ENCODE data around the gene PCCA.
"Not testable (repeated sequence)": the region's sequence is repeated elsewhere in the genome, so short reads cannot be mapped to it uniquely, and the experiment has no call there.

PCCA gene

GRCh38 chr13:100314132-100314910 is 225.4 kb downstream of the PCCA start:
- DNase-seq: no peak

DNA sequence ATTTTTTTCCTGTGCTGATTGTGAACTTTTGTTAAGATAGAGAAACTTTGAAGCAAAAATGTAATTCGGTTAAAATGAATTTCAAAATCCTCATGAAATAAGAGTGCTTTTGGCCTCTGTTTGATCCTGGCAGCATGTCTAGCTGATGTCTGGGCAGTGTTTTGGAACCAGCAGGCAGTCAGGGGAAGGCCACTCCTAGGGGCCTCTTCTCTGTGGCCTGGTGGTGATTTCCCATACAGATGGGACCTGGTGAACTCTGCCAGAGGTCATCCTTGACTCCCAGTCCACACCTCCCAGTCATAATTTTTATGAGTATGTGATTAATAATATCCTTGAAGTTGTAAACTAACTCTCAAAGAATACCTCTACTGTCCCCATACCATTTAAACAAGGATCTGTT is 226.6 kb downstream of the PCCA start:
- no peak for DNase-seq

GRCh38 chr13:100318473-100318872 is 229.6 kb downstream of the PCCA start:
- DNase-seq: not testable (repeated sequence)

GRCh38 chr13:100323937-100324336 is 235.0 kb downstream of the PCCA start:
- no peak for DNase-seq

DNA sequence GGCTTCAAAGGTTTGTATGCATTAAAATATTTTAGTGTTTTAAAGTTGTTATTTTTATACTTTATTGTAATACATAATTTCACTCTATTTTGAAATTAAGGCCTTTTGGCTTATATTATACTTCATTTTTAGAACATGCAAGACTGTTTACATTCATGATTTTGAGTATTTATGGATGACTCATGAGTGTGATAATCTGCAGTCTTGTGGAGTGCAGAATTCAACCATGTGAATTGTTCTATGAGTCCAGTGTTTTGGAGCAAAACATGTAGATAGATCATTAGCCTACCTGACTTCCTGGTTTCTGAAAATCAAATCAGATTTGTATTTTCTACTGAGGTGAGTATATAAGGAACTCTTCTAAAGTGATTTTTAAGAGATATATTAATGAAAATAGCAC is 241.8 kb downstream of the PCCA start:
- no peak for DNase-seq

- no peak for DNase-seq
Observed at GRCh38 chr13:100333141-100333540, 244.2 kb downstream of the PCCA start.

DNA sequence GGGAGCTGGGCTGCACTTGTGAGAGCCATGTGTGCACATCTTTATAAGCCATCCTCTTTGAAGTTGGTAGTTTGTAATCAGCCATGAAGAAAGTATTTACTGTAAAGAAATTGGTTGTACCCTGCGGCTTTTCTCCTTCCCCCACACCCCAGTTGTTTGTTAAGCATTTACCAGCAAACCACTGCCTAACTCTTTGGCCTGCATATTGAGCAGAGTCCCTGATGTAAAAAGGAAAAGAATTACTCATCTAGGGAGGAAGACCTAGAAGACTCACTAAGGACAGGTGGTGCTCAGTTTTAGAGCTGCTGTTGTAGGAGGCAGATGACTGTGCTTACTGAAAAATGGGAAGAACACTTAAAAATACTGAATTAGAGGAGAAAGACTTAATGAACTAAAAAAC is 245.3 kb downstream of the PCCA start:
- no peak for DNase-seq

DNA sequence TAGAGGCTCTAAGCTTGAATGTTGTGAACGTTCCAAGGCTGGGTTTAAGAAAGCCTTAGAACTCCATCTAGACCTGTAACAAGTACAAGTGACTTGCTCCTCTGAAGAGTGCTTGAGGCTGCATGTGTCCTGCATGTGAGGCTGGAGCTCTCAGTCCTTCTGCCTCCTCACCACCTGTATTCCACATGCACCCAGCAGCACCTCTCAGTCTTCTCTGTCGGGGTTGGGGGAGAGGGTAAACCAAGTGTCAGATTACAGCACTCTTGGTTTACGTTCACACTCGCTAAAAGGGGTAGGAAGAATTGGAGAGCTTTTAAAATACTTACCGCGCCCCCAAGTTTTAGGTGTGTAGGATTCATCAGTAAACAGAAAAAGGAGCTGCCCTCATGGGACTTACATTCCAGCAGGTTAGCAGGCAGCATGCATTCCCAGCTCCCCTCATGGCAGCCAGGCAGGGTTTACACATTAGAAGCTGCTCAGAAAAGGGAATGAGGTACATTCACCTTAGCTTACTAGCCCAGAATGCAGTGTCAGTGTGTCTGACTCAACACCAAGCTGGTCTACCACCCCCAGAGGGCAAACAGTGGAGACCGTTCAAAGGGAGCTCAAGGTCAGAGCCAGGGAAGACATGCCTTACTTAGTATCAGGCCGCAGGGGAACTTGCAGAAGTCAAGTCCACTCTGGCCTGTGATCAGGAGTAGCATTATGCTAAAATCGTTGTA is 248.1 kb downstream of the PCCA start:
- no peak for DNase-seq

GRCh38 chr13:100338275-100338674 is 249.4 kb downstream of the PCCA start:
- DNase-seq: no peak

DNA sequence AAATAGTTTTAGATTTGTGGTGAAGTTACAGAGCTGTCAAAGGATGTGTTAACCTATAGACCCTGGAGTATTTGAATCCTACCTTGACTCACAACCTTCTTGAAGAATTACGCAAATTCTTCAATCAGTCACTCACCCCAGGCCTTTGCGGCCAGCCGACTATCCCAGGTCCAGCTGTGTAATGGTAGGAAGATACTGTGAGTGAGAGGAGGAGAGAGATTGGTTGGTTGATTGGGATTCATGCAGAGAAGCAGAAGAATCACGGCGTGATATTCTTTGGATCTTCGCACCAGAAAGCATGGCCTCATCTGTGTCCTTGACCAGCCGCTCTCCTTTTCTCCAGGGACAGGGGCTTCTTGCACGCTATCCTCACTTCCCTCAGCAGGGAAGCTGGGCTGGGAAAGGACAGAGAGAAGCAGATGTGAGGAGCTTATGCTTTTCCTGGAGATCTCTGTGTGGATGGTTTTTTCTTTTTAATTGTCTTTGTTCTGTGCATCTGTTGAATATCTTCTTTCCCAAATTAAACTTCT is 250.6 kb downstream of the PCCA start:
- no peak for DNase-seq

- no peak for DNase-seq
Observed at GRCh38 chr13:100340865-100341264, 252.0 kb downstream of the PCCA start.

- DNase-seq: no peak
Observed at GRCh38 chr13:100341327-100341726, 252.4 kb downstream of the PCCA start.

DNA sequence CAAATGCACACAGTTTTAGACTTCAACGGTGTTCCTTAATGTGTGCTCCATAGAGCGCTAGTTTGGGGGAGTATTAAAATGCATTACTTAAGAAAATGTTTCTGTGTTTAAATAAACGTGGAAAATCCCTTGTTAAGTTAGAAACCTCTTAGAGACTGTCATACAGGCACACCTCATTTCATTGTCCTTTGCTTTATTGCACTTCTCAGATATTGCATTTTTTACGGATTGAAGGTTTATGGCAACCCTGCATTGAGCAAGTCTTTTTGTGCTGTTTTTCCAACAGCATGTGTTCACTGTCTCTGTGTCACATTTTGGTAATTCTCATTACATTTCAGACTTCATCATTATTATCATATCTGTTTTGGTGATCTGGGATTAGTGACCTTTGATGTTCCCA is 255.7 kb downstream of the PCCA start:
- DNase-seq: no peak

DNA sequence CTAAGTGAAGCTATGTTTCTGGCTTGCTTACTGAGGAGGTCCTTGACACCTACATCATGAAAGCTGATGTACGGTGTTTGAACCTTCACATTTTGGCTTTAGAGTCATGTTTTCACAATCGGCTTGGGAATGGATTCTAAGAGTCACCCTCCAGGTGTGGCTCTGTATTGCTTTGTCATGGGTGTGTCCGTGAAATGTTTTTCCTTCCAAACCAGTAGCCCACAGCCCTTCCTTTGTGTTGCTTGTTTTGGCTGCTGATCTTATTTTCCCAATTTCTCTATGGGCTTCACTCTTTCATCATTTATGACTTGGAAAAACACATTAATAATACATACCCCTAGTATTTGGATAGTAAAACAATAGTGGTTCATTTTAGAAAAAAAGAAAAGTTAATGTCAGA is 259.1 kb downstream of the PCCA start:
- DNase-seq: no peak

GRCh38 chr13:100349594-100349993 is 260.7 kb downstream of the PCCA start:
- DNase-seq: no peak

DNA sequence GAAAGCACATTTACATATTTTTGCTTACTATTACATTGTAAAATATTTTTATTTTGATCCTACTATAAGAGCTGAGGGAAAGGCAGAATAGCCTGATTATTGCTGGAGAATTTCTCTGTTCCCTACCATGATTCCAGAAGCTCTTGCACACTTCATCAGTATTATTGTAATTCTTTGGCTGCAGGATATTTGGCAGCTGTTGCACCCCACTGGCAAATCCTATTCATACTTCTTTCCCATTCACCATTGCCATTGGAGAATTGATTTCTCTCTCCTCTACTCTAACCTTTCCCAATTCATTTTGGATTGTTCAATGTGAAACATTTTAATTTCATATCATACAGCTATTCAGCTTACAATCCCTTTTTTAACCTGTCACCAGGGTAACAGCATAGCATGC is 261.7 kb downstream of the PCCA start:
- DNase-seq: no peak

DNA sequence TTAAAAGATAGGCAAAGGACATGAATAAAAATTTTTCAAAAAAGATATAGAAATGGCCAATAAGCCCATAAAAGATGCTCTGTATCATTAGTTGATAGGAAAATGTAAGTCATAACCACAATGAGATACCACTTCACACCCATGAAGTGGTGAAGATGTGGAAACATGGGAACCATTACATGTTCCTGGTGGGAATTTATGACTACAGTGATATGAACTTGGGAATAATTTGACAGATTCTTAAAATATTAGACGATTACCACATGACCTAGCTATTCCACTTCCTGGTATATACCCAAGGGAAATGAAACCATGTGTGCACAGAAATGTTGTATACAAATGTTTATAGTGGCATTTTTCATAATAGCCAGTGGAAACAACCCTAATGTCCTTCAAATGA is 267.5 kb downstream of the PCCA start:
- no peak for DNase-seq

DNA sequence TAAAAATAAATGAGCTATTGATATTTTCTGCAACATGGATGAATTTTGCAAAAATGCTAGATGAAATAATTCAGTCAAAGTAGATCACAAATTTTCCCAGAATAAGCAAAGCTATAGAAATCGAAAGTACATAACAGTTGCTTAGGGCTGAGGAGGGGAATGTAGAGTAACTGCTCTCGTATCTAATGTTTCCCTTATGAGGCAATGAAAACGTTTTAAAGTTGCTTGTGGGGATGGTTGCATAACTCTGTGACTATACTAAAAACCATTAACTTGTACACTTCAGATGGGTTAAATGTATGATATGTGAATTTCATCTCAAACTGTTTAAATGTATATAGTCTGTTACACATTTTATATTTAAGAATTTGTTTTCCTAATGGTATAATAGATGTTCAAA is 268.0 kb downstream of the PCCA start:
- no peak for DNase-seq

- no peak for DNase-seq
Observed at GRCh38 chr13:100357764-100358163, 268.9 kb downstream of the PCCA start.

DNA sequence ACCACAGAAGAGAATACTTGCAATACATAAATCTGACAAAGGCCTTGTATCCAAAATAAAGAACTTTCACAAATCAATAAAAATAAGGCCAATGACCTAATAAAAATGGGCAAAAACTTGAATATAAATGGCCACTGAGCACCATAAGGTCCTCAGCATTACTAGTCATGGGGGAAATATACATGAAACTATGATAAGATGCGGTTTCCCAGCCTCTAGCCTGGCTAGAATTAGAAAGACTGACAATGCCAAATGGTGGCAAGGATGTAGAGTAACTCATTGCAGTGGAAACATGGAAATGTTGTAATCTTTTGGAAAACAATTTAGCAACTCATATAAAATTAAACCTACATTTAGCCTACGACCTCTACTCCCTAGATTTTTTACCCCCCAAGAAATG is 272.6 kb downstream of the PCCA start:
- DNase-seq: no peak

DNA sequence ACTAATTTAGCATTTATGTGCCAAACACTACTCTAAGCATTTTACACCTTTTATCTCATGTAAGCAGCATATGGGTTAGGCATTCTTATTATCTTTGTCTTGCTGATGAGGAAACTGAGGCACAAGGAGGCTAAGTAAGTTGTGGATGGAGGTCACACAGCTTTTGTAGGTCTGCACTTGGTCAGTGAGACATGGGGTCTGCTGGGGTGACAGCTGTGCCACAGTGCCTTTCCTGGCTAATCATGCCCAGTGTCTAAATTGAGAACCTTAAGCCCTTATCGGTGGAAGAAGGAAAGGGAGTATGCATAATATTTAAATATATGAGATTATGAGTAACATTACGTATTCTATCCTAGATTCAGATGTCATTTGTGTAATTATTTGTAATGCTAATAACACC is 273.5 kb downstream of the PCCA start:
- DNase-seq: no peak

- DNase-seq: no peak
Observed at GRCh38 chr13:100362781-100363180, 273.9 kb downstream of the PCCA start.

- DNase-seq: no peak
Observed at GRCh38 chr13:100363285-100363711, 274.4 kb downstream of the PCCA start.

DNA sequence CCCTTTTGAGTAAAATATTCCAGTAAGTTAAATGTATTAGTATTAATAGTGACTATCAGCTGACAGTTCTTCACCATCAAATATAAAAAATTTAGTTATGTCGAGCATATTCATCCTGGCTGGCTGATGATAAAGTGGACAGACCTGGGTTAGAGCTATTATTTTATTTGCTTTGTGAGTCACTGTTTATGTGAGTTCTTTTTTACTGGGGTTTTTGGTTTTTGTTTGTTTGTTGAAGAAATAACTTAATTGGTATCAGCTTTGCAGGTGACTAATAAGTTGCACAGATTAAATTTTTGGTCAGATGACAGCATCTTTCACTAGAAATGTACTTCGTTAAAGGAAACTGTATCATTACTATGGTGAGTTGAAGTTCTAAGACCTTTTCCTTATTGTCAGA is 275.0 kb downstream of the PCCA start:
- no peak for DNase-seq
